ENCODE measurements around the gene SGK1. TPM values are rescaled to one million over a fixed set of nuclear protein-coding genes. Genes with fewer than 3 reads are reported as not detected.

Gene SGK1
- total RNA-seq, 1 experiment from 2014 or later = 42.6 TPM

DNA sequence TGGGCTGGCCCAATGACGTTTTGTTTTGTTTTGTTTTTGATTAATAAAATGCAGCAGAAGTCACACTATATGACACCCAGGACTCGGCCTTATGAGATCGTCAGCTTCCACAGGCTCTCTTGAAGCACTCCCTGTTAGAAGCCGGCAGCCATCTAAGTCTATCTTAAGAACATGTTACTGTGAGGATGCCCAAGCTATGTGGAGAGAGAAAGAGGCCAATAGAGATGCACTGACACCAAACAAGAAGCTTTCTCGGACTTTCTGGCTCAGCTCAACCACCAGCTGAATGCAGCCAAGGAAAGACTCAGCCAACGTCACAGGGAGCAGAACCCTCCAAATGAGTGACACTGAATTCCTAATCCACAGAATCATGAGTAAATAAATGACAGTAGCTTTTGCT lies 14.0 kb downstream of the SGK1 start:
- ChIA-PET POLR2A (no interaction called here), CTCF (no interaction called here)
- no peak for DNase-seq
- Mint-ChIP-seq H3K4me1 (ENCODE audit: low read depth, unreplicated experiment) (peaks cover 14% of the 10 kb centered on the region), H3K27ac (ENCODE audit: unreplicated experiment) (no peak overlapping the region), H3K36me3 (ENCODE audit: insufficient read depth, unreplicated experiment) (no peaks in the 10 kb centered on the region), H3K9me3 (ENCODE audit: unreplicated experiment) (peaks cover 10% of the 10 kb centered on the region), H3K27me3 (ENCODE audit: insufficient read depth, unreplicated experiment) (no peaks in the 10 kb centered on the region), H3K4me3 (ENCODE audit: unreplicated experiment) (no peak overlapping the region)
- intact Hi-C loops (cut with micrococcal nuclease; ENCODE audit: unreplicated experiment) = no loop called here
- TF ChIP-seq, protein P1, sequence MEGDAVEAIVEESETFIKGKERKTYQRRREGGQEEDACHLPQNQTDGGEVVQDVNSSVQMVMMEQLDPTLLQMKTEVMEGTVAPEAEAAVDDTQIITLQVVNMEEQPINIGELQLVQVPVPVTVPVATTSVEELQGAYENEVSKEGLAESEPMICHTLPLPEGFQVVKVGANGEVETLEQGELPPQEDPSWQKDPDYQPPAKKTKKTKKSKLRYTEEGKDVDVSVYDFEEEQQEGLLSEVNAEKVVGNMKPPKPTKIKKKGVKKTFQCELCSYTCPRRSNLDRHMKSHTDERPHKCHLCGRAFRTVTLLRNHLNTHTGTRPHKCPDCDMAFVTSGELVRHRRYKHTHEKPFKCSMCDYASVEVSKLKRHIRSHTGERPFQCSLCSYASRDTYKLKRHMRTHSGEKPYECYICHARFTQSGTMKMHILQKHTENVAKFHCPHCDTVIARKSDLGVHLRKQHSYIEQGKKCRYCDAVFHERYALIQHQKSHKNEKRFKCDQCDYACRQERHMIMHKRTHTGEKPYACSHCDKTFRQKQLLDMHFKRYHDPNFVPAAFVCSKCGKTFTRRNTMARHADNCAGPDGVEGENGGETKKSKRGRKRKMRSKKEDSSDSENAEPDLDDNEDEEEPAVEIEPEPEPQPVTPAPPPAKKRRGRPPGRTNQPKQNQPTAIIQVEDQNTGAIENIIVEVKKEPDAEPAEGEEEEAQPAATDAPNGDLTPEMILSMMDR (IDR thresholded peaks at IDR 0.05; ENCODE audit: insufficient read depth in 1 of 2, low read depth in 1 of 2, low read length in 1 of 2, severe bottlenecking in 1 of 2, unreplicated experiment in 1 of 2) = no peak
- no TSS peak for BruUV-seq (replicated peaks)
- Histone ChIP-seq H3K36me3 (ENCODE audit: control insufficient read depth, insufficient read depth, low read length) (no peaks in the 10 kb centered on the region), H3K4me3 (ENCODE audit: low read depth, low read length) (no peak overlapping the region), H3K4me1 (no peaks in the 10 kb centered on the region; the same call in 1 of the 2 replicates), H3K27me3 (replicated peaks; ENCODE audit: control insufficient read depth, insufficient read depth, low read length) (no peaks in the 10 kb centered on the region), H3K9me3 (no peaks in the 10 kb centered on the region)

DNA sequence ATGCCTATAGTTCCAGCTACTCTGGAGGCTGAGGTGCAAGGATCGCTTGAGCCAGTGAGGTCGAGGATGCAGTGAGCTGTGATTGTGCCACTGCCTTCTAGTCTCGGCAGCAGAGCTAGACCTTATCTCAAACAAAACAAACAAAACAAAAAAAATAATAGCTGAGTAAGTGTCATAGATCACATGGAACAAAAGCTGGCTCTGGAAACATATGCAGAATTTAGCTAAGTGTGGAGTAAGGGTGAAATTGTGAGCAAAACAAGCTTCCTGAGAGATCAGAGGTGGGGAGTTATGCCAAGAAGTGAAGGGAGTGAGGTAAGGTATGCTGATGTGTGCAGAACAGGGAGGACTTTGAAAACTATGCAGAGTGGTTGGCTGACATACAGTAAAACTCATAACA lies 18.7 kb downstream of the SGK1 start:
- no TSS peak for BruUV-seq (replicated peaks)
- no peaks in the 10 kb centered on the region for H3K36me3 ChIP-seq (ENCODE audit: control insufficient read depth, insufficient read depth, low read length)
- ChIA-PET POLR2A (interaction anchor here (0.6 kb wide), 1 partner anchor 164 kb away, joined by 10 read pairs; no protein-coding TSS in a partner anchor), CTCF (interaction anchor here (0.6 to 1.2 kb wide), 6 partner anchors 19 to 902 kb away, joined by 3 to 5 read pairs (median 3); partner anchors contain the start of gene SGK1)
- intact Hi-C loops (cut with micrococcal nuclease; ENCODE audit: unreplicated experiment) = no loop called here
- TF ChIP-seq, protein P1 (IDR thresholded peaks at IDR 0.05; ENCODE audit: insufficient read depth in 1 of 2, low read depth in 1 of 2, low read length in 1 of 2, severe bottlenecking in 1 of 2, unreplicated experiment in 1 of 2) = no peak
- Mint-ChIP-seq H3K4me3 (ENCODE audit: unreplicated experiment) (no peak overlapping the region), H3K36me3 (ENCODE audit: insufficient read depth, unreplicated experiment) (no peaks in the 10 kb centered on the region), H3K27me3 (ENCODE audit: insufficient read depth, unreplicated experiment) (no peaks in the 10 kb centered on the region), H3K4me1 (ENCODE audit: low read depth, unreplicated experiment) (peaks cover 23% of the 10 kb centered on the region), H3K27ac (ENCODE audit: unreplicated experiment) (peak overlapping the region; percentile 43), H3K9me3 (ENCODE audit: unreplicated experiment) (peaks cover 10% of the 10 kb centered on the region)
- no peaks in the 10 kb centered on the region for H3K9me3 ChIP-seq
- DNase-seq = peak; percentile 10 to 36
- peaks cover 8% of the 10 kb centered on the region for H3K4me1 ChIP-seq
- H3K4me3 ChIP-seq (ENCODE audit: low read depth, low read length) = no peak overlapping the region
- no peaks in the 10 kb centered on the region for H3K27me3 ChIP-seq (replicated peaks; ENCODE audit: control insufficient read depth, insufficient read depth, low read length)

DNA sequence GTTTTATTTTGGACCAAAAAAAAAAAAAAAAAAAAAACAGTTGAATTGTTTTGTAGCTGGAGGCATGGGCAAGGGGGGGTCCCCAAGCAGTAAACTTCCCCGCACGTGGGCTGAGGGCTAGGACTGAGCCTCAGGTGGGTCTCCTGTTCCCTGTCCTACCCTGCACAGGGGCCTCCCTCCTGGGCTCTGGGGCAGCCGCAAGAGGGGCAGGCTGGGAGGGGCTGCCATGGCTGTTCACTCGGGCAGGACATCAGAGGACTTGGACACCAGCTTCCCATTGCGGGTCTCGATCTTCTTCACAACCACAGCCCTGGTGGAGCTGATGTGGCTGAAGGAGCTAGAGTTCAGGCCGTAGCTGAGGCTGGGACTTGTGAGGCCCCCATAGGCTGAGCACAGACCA lies 21.1 kb downstream of the SGK1 start:
- intact Hi-C loops (cut with micrococcal nuclease; ENCODE audit: unreplicated experiment) = no loop called here
- BruUV-seq (replicated peaks) = no TSS peak
- Histone ChIP-seq H3K4me3 (ENCODE audit: low read depth, low read length) (no peak overlapping the region), H3K27me3 (replicated peaks; ENCODE audit: control insufficient read depth, insufficient read depth, low read length) (no peaks in the 10 kb centered on the region), H3K4me1 (peaks cover 8% of the 10 kb centered on the region), H3K9me3 (no peaks in the 10 kb centered on the region), H3K36me3 (ENCODE audit: control insufficient read depth, insufficient read depth, low read length) (no peaks in the 10 kb centered on the region)
- TF ChIP-seq, protein P1 (IDR thresholded peaks at IDR 0.05; ENCODE audit: insufficient read depth in 1 of 2, low read depth in 1 of 2, low read length in 1 of 2, severe bottlenecking in 1 of 2, unreplicated experiment in 1 of 2) = no peak
- H3K9me3 Mint-ChIP-seq (ENCODE audit: unreplicated experiment) = peaks cover 10% of the 10 kb centered on the region
- ChIA-PET POLR2A (no interaction called here), CTCF (no interaction called here)
- no peak overlapping the region for H3K27ac Mint-ChIP-seq (ENCODE audit: unreplicated experiment)
- H3K27me3 Mint-ChIP-seq (ENCODE audit: insufficient read depth, unreplicated experiment) = no peaks in the 10 kb centered on the region
- no peak for DNase-seq
- no peaks in the 10 kb centered on the region for H3K36me3 Mint-ChIP-seq (ENCODE audit: insufficient read depth, unreplicated experiment)
- H3K4me1 Mint-ChIP-seq (ENCODE audit: low read depth, unreplicated experiment) = peaks cover 23% of the 10 kb centered on the region
- H3K4me3 Mint-ChIP-seq (ENCODE audit: unreplicated experiment) = no peak overlapping the region

All from Caco-2 (cell line).